Activated CD4-positive, alpha-beta T cell treated with anti-CD3 and anti-CD28 coated beads, Interleukin-2, amount 10 ng/mL, durations not matched to agents 7 days and 5 days (primary cell): ENCODE data around the gene CCNI. TPM values are rescaled to one million over a fixed set of nuclear protein-coding genes. Genes with fewer than 3 reads are reported as not detected.

ENCODE experiments used
- CTCF ChIA-PET: fragments of 350-600 bp; sonication (Branson Sonifier 250); formaldehyde crosslinking; loops from one replicate; lab custom pipeline; 2021; ENCODE audit warnings: antibody characterized with exemption; lab: Charles Lee
- POLR2A ChIA-PET: fragments of 350-600 bp; sonication (Branson Sonifier 250); formaldehyde crosslinking; loops from one replicate; lab custom pipeline; 2021; ENCODE audit warnings: antibody characterized with exemption; lab: Charles Lee
- DNase-seq: peaks from one replicate; pipeline ENCODE4 v3.0.0-alpha.2; 2020
- H3K27ac Mint-ChIP-seq: one replicate; pipeline ENCODE4 v1.8.0; 2021; ENCODE audit warnings: mild to moderate bottlenecking, moderate library complexity, mixed read lengths
- H3K27me3 Mint-ChIP-seq: one replicate; pipeline ENCODE4 v1.8.0; 2021; ENCODE audit warnings: mixed read lengths
- H3K36me3 Mint-ChIP-seq: one replicate; pipeline ENCODE4 v1.8.0; 2021; ENCODE audit warnings: low read depth, mixed read lengths
- H3K4me1 Mint-ChIP-seq: one replicate; pipeline ENCODE4 v1.8.0; 2021; ENCODE audit warnings: mixed read lengths
- H3K4me3 Mint-ChIP-seq: one replicate; pipeline ENCODE4 v1.8.0; 2021; ENCODE audit warnings: mild to moderate bottlenecking, moderate library complexity, mixed read lengths
- H3K9me3 Mint-ChIP-seq: one replicate; pipeline ENCODE4 v1.8.0; 2021; ENCODE audit warnings: mixed read lengths
- total RNA-seq, 2 experiments: library from RNA; stranded (reverse); gene quantifications; one replicate each; pipeline ENCODE4 v1.2.3, GENCODE V29; 2021

Gene CCNI
- total RNA-seq, 2 experiments from 2014 or later = 210 to 244 TPM

DNA sequence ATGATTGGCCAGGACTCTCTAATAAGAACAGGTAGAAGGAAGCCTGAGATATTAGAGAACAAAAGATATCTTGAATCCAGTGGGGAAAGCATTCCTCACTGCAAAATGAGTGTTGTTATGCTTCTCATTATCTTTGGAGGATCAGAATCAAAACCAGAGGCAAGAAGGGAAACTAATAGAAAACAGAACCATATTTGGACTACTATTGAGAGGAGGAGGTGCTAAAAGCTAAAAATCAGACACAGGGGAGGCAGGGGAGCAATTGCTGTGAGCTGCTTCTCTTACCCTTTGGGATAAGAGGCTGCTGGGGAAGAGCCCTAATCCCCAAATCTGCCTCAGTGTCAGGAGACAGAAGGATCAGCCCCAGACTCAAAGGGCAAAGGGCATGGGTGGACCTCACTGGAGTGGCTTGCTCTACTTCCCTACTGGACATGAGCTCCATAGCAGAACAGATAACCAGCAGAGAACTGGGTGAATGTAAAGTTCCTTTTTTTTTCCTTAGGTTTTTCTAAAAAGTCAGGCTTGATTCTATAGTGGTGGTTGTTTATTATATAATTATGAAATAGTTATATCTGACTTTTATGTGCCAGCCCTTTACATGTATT lies 66.2 kb downstream of the CCNI start:
- Mint-ChIP-seq H3K4me3 (no peak overlapping the region), H3K27me3 (peaks cover 11% of the 10 kb centered on the region), H3K4me1 (peaks cover 38% of the 10 kb centered on the region), H3K9me3 (no peaks in the 10 kb centered on the region), H3K36me3 (peaks cover 9% of the 10 kb centered on the region), H3K27ac (no peak overlapping the region)
- ChIA-PET CTCF (interaction anchor here (0.6 to 1.2 kb wide), 3 partner anchors 10 to 50 kb away, joined by 3 read pairs; no protein-coding TSS in a partner anchor), POLR2A (no interaction called here)
- no peak for DNase-seq

- no peak overlapping the region for H3K4me3 Mint-ChIP-seq
- H3K4me1 Mint-ChIP-seq = peaks cover 38% of the 10 kb centered on the region
- peak overlapping the region; percentile 69 for H3K27ac Mint-ChIP-seq
- POLR2A ChIA-PET = no interaction called here
- peaks cover 15% of the 10 kb centered on the region for H3K27me3 Mint-ChIP-seq
- no peaks in the 10 kb centered on the region for H3K9me3 Mint-ChIP-seq
- CTCF ChIA-PET = interaction anchor here (0.7 to 3.9 kb wide), 3 partner anchors 13 to 35 kb away, joined by 3 to 14 read pairs (median 3); no protein-coding TSS in a partner anchor
- DNase-seq = no peak
- H3K36me3 Mint-ChIP-seq = peaks cover 11% of the 10 kb centered on the region
Measured at GRCh38 chr4:77007358-77008230, 68.2 kb downstream of the CCNI start.

DNA sequence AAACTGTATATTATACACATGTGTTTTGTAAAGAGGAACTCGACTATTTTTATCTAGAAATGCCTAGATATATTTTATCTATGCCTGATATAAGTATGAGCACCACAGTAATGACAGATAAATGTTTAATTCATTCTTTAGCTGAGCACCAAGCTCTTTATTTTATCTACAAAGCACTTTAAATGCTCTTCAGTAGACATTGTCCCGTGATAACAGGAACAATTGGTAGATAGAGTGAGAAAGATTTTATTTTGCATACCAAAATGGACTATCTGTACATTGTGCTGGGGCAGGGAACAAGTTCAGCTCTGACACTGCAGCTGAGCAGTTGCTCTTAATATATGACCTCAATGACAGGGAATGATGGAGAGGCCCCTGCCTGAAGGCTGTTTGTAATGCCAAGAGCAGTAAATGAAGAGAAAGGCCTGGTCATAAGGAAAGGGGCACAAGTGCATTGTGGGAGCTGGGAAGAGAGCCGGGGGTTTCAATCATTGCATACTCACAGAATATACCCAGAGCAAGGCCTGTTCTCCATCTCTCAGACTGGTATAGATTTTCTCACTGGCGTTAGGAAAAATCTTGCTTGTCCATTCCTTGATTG lies 68.9 kb downstream of the CCNI start:
- peaks cover 38% of the 10 kb centered on the region for H3K4me1 Mint-ChIP-seq
- no peak overlapping the region for H3K4me3 Mint-ChIP-seq
- ChIA-PET POLR2A (no interaction called here), CTCF (interaction anchor here (3.9 kb wide), 1 partner anchor 13 kb away, joined by 14 read pairs; no protein-coding TSS in a partner anchor)
- H3K9me3 Mint-ChIP-seq = no peaks in the 10 kb centered on the region
- DNase-seq = no peak
- peak overlapping the region; percentile 69 for H3K27ac Mint-ChIP-seq
- H3K27me3 Mint-ChIP-seq = peaks cover 15% of the 10 kb centered on the region
- H3K36me3 Mint-ChIP-seq = peaks cover 11% of the 10 kb centered on the region

DNA sequence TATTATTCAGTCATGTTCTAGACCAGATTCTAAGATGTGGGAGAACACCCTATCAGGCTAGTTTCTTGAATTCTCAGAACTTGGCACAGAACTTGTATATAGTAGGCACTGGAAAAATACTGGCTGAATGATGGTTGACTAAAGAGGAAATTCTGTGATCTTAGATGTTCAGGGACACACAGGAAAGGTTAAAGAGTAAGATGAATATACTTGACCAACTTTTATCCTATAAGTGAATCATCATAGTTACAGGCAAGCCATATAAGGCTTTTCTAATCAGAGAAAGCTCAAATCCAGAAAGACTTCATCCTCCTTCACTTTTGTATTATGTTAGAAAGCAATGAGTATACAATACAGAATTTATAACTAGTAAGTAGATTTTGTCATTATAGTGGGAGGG lies 72.4 kb downstream of the CCNI start:
- no peak for DNase-seq
- CTCF ChIA-PET = interaction anchor here (1.9 kb wide), 1 partner anchor 8 kb away, joined by 9 read pairs; no protein-coding TSS in a partner anchor
- Mint-ChIP-seq H3K27me3 (peaks cover 10% of the 10 kb centered on the region), H3K27ac (no peak overlapping the region), H3K4me1 (peaks cover 25% of the 10 kb centered on the region), H3K4me3 (no peak overlapping the region), H3K36me3 (peaks cover 9% of the 10 kb centered on the region), H3K9me3 (no peaks in the 10 kb centered on the region)
- POLR2A ChIA-PET = no interaction called here

GRCh38 chr4:77002321-77003107 lies 73.3 kb downstream of the CCNI start:
- peaks cover 5% of the 10 kb centered on the region for H3K36me3 Mint-ChIP-seq
- no peaks in the 10 kb centered on the region for H3K9me3 Mint-ChIP-seq
- peaks cover 12% of the 10 kb centered on the region for H3K27me3 Mint-ChIP-seq
- no peak for DNase-seq
- H3K4me3 Mint-ChIP-seq = no peak overlapping the region
- H3K27ac Mint-ChIP-seq = no peak overlapping the region
- ChIA-PET CTCF (no interaction called here), POLR2A (no interaction called here)
- H3K4me1 Mint-ChIP-seq = peaks cover 16% of the 10 kb centered on the region

DNA sequence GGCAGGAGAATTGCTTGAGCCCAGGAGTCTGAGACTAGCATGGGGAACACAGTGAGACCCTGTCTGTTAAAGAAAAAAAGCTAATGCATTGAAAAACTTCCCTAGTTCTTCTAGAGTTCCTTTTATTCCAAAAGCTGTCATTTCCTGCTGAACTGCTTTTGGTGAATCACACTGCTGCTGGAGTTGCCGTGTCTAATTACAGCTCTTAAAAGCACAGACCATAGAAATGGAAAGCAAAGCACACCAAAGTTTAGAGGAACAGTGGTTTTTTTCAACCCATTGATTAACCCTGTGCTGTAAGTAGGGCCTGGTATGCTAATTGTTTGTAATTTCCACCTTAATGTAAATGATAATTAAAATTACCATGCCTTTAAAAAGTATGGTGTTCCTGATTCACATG lies 73.9 kb downstream of the CCNI start:
- Mint-ChIP-seq H3K4me3 (no peak overlapping the region), H3K9me3 (no peaks in the 10 kb centered on the region), H3K27ac (no peak overlapping the region), H3K27me3 (peaks cover 13% of the 10 kb centered on the region), H3K4me1 (peaks cover 10% of the 10 kb centered on the region), H3K36me3 (peaks cover 8% of the 10 kb centered on the region)
- POLR2A ChIA-PET = no interaction called here
- CTCF ChIA-PET = no interaction called here
- no peak for DNase-seq

GRCh38 chr4:76998251-76998901 lies 77.4 kb downstream of the CCNI start:
- H3K4me1 Mint-ChIP-seq = peaks cover 21% of the 10 kb centered on the region
- H3K27ac Mint-ChIP-seq = no peak overlapping the region
- CTCF ChIA-PET = no interaction called here
- H3K27me3 Mint-ChIP-seq = peaks cover 15% of the 10 kb centered on the region
- peaks cover 6% of the 10 kb centered on the region for H3K36me3 Mint-ChIP-seq
- POLR2A ChIA-PET = no interaction called here
- no peak overlapping the region for H3K4me3 Mint-ChIP-seq
- H3K9me3 Mint-ChIP-seq = peaks cover 1% of the 10 kb centered on the region
- no peak for DNase-seq

GRCh38 chr4:76997532-76997931 lies 78.3 kb downstream of the CCNI start:
- ChIA-PET CTCF (no interaction called here), POLR2A (no interaction called here)
- no peak for DNase-seq
- Mint-ChIP-seq H3K4me1 (peaks cover 28% of the 10 kb centered on the region), H3K4me3 (no peak overlapping the region), H3K27me3 (peaks cover 16% of the 10 kb centered on the region), H3K9me3 (peaks cover 8% of the 10 kb centered on the region), H3K27ac (no peak overlapping the region), H3K36me3 (peaks cover 12% of the 10 kb centered on the region)

Other genes with a start within 250 kb of the CCNI start
- gene SOWAHB, start 177.8 kb downstream of the CCNI start, total RNA-seq = not detected
- gene SEPTIN11, start 126.2 kb downstream of the CCNI start, total RNA-seq = 10 to 100 TPM; 23.4 to 24.5 TPM
- 10 to 100 TPM; 28.1 to 31.5 TPM for gene CCNG2, start 81.2 kb upstream of the CCNI start, total RNA-seq